ENCODE data around the gene ITGB4.

DNA sequence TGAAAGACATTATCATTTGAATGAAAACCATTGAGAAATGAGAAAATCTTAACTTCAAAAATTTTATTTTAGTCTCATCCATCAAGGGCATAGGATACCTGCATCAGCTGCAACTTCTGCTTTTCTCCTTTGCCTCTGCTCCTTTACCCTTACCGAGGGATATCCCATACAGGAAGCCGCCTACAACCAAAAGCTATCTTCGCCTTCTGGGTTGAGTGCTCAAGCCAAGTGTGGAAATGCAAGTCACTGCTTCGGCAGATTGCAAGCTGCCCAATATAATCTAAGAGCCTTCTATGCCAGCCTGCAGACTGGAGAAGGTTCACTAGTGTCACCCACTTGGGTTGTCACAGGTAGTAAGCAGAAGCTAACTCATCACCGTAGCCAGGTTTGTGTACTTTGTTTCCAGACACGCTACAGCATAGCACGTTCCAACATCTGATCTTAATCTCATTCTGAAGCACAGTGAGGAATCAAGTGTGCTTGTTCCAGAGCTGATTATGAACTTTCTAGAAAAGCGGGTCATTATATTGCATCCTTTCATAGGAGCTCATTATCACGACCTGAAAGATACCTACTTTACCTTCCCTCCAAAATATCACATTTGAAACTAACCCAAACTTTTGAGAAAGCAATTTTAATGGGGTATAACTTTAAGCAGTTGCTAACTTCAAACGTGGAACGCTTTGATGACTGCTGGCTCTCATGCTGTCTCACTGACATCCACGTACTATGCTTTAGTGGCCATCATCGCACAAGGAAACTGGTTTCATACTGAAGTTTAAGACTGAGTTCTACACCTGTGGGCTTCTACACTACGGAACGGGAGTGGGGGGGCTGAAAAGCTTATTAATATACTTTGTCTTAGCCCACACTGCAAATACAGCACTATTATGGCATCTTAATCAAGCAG is 55.4 kb downstream of the ITGB4 start:
- TF ChIP-seq CTCF (IDR thresholded peaks at IDR 0.05) (no peak), POLR2A (IDR thresholded peaks at IDR 0.05) (no peak)
